OCI-LY7 (cell line): ENCODE data around the gene HS6ST3. TPM values are rescaled to one million over a fixed set of nuclear protein-coding genes. Genes with fewer than 3 reads are reported as not detected.

Experiments used
- BruUV-seq: library from RNA; stranded (reverse); fragments of 400-500 nt; replicated peaks from 2 replicates; lab custom pipeline; 2021; lab: Mats Ljungman, UMichigan
- CTCF ChIA-PET: fragments of 300-600 bp; sonication (Branson Sonifier 250); formaldehyde crosslinking; loops from one replicate; lab custom pipeline; 2022; ENCODE audit warnings: antibody characterized with exemption; ENCODE audit not compliant: unreplicated experiment; lab: Charles Lee
- POLR2A ChIA-PET: fragments of 300-600 bp; sonication (Branson Sonifier 250); formaldehyde crosslinking; loops from one replicate; lab custom pipeline; 2022; ENCODE audit warnings: antibody characterized with exemption; lab: Charles Lee
- DNase-seq: peaks from one replicate; pipeline ENCODE4 v3.0.0-alpha.2; 2015; ENCODE audit warnings: low spot score
- H2AFZ ChIP-seq: fragments of 200-600 bp; sonication (generic), shearing (Covaris generic); 2 replicates; pipeline ENCODE4 v1.6.1; 2014; ENCODE audit warnings: mild to moderate bottlenecking, antibody characterized with exemption, low read length, moderate library complexity
- H3K27ac ChIP-seq: fragments of 200-600 bp; sonication (generic); 2 replicates; pipeline ENCODE4 v1.5.1; 2014; ENCODE audit warnings: mixed run types, low read depth, mild to moderate bottlenecking, moderate library complexity, low read length, inconsistent platforms; ENCODE audit not compliant: poor library complexity, severe bottlenecking
- H3K36me3 ChIP-seq: fragments of 200-600 bp; sonication (generic); 2 replicates; pipeline ENCODE4 v1.6.1; 2014; ENCODE audit warnings: mild to moderate bottlenecking, antibody characterized with exemption, low read length, moderate library complexity, mixed read lengths; ENCODE audit not compliant: insufficient read depth
- H3K4me1 ChIP-seq: fragments of 200-600 bp; sonication (generic); 2 replicates; pipeline ENCODE4 v1.5.1; 2014; ENCODE audit warnings: mild to moderate bottlenecking, low read length; ENCODE audit not compliant: insufficient read depth, poor library complexity, severe bottlenecking
- H3K4me2 ChIP-seq: fragments of 200-600 bp; sonication (generic); 2 replicates; pipeline ENCODE4 v1.6.1; 2014; ENCODE audit warnings: mild to moderate bottlenecking, low read length
- H3K4me3 ChIP-seq: fragments of 200-600 bp; sonication (generic); 2 replicates; pipeline ENCODE4 v1.5.1; 2014; ENCODE audit warnings: mild to moderate bottlenecking, low read depth, low read length; ENCODE audit not compliant: poor library complexity, severe bottlenecking
- H3K79me2 ChIP-seq: fragments of 200-600 bp; sonication (generic); 2 replicates; pipeline ENCODE4 v1.6.1; 2016; ENCODE audit warnings: low read depth, mild to moderate bottlenecking, low read length, moderate library complexity, mixed read lengths; ENCODE audit not compliant: insufficient read depth
- H3K9me2 ChIP-seq: fragments of 200-600 bp; sonication (generic); 2 replicates; pipeline ENCODE4 v1.6.1; 2016; ENCODE audit warnings: mild to moderate bottlenecking, low read length, mixed read lengths; ENCODE audit not compliant: insufficient read depth
- H3K9me3 ChIP-seq: fragments of 200-600 bp; sonication (generic); 2 replicates; pipeline ENCODE4 v1.6.1; 2014; ENCODE audit warnings: mild to moderate bottlenecking, mixed run types, low read length, mixed read lengths
- H4K20me1 ChIP-seq: fragments of 200-600 bp; sonication (generic); 2 replicates; pipeline ENCODE4 v1.6.1; 2014; ENCODE audit warnings: mild to moderate bottlenecking, antibody characterized with exemption, low read length, moderate library complexity, mixed read lengths; ENCODE audit not compliant: insufficient read depth
- EZH2phosphoT487 ChIP-seq: fragments of 200-600 bp; sonication (generic); IDR thresholded peaks from 2 replicates; pipeline ENCODE4 v1.6.1; 2018; ENCODE audit warnings: low read depth, borderline replicate concordance, mild to moderate bottlenecking, mixed run types, antibody characterized with exemption, low read length, moderate library complexity, mixed read lengths
- intact Hi-C: fragments of 100-400 bp; cut with micrococcal nuclease; formaldehyde crosslinking; loops from one replicate; pipeline ENCODE4 v1.10.0; 2022; ENCODE audit not compliant: unreplicated experiment
- total RNA-seq, 2 experiments: library from RNA; depleted of rRNA in 1 of 2; stranded (reverse); fragments of >200 nt in 1 of 2; shearing (Covaris generic) in 1 of 2; gene quantifications; 2 replicates each; pipeline ENCODE4 v1.2.3, GENCODE V29; 2014 to 2022
- TF ChIP-seq, protein P1 (sequence below): fragments of 200-600 bp; sonication (generic); conservative IDR thresholded peaks from 2 replicates; pipeline ENCODE4 v1.5.1; 2014; ENCODE audit warnings: mild to moderate bottlenecking, antibody characterized with exemption, low read length, moderate library complexity, mixed read lengths

HS6ST3 gene
- total RNA-seq, 2 experiments from 2014 or later = not detected

DNA sequence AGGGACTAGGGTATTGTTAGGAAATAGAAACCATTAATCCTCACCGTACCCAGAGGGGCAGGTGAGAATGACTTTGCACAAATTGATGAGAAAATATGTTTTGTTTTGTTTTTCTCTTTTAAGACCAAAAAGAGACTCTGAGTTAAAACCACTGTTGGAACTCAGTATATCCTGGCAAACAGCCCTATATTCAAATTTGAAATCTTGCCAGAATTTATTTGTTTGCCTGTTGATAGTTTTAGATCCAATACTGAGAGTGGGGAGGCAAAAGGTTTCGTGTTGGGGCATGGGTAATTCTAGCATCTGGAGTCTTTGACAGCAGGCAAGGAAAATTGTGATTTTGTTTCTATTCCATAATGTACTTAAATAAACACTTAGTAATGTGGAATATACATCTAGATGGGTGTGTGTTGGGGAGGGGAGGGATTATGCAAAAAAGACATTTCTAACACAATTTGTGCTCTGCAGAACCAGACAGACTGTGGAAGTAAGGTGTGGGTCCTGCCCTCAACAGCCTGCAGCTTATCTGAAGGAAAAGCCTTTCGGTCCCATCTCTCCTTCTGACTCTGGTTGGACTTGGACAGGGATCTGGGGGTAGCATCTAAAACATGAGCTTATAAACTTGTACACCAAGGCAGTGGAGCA is 713.7 kb downstream of the HS6ST3 start:
- Histone ChIP-seq H3K4me3 (no peak overlapping the region), H3K4me2 (no peak overlapping the region), H3K9me3 (no peaks in the 10 kb centered on the region), H3K36me3 (no peaks in the 10 kb centered on the region), H4K20me1 (no peaks in the 10 kb centered on the region), H2AFZ (no peak overlapping the region), H3K79me2 (no peaks in the 10 kb centered on the region), H3K9me2 (no peaks in the 10 kb centered on the region), H3K4me1 (no peaks in the 10 kb centered on the region), H3K27ac (no peak overlapping the region)
- POLR2A ChIA-PET = no interaction called here
- intact Hi-C loops = no loop called here
- DNase-seq = no peak
- CTCF ChIA-PET = no interaction called here
- BruUV-seq = no TSS peak
- TF ChIP-seq, protein P1, sequence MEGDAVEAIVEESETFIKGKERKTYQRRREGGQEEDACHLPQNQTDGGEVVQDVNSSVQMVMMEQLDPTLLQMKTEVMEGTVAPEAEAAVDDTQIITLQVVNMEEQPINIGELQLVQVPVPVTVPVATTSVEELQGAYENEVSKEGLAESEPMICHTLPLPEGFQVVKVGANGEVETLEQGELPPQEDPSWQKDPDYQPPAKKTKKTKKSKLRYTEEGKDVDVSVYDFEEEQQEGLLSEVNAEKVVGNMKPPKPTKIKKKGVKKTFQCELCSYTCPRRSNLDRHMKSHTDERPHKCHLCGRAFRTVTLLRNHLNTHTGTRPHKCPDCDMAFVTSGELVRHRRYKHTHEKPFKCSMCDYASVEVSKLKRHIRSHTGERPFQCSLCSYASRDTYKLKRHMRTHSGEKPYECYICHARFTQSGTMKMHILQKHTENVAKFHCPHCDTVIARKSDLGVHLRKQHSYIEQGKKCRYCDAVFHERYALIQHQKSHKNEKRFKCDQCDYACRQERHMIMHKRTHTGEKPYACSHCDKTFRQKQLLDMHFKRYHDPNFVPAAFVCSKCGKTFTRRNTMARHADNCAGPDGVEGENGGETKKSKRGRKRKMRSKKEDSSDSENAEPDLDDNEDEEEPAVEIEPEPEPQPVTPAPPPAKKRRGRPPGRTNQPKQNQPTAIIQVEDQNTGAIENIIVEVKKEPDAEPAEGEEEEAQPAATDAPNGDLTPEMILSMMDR = no peak
- TF ChIP-seq EZH2phosphoT487 = no peak

DNA sequence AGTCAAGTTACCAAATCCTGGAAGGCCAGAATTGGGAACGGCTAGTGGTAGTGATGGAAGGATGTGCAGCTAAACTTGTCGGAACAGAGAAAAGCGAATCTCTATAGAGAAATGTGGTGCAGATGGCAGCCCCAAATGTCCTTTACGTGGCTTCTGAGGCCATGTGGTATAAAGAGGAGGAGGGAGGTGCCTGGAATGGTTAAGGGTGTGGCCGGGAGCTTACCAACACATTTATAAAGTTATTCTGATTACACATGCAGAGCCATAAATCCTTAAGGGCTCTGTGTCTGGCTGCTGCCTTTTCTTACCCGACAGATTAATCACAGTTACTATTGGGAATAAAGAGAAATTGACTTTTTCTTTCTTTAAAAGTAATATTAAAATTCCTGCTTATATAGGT is 714.3 kb downstream of the HS6ST3 start:
- Histone ChIP-seq H3K9me2 (no peaks in the 10 kb centered on the region), H3K4me2 (no peak overlapping the region), H2AFZ (no peak overlapping the region), H3K27ac (no peak overlapping the region), H3K36me3 (no peaks in the 10 kb centered on the region), H3K9me3 (no peaks in the 10 kb centered on the region), H4K20me1 (no peaks in the 10 kb centered on the region), H3K4me3 (no peak overlapping the region), H3K4me1 (no peaks in the 10 kb centered on the region), H3K79me2 (no peaks in the 10 kb centered on the region)
- intact Hi-C loops = no loop called here
- ChIA-PET CTCF (no interaction called here), POLR2A (no interaction called here)
- DNase-seq = no peak
- no TSS peak for BruUV-seq
- TF ChIP-seq, protein P1 = no peak
- no peak for TF ChIP-seq EZH2phosphoT487

DNA sequence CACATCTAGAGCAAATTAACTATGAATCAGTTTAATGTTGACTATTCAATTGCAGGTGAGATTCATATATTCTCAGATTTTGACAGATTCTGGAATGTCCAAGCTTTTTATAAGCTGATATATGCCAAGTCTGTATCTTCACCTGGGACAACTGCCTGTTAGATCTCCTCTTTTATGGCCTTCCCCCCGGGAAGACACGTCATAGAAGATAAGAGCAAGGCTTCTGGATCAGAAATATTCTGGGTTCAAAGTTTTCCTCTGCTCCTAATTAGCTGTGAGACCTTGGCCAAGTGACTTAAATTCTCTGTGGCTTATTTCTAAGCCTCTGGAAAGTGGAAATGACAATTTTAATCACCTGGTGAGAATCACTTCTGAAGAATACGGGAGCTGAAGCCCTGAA is 716.8 kb downstream of the HS6ST3 start:
- CTCF ChIA-PET = no interaction called here
- no peaks in the 10 kb centered on the region for H3K9me3 ChIP-seq

More for the DNA sequence above, 716.8 kb downstream of the HS6ST3 start:
- no peak overlapping the region for H3K4me3 ChIP-seq
- H3K36me3 ChIP-seq = no peaks in the 10 kb centered on the region
- H3K27ac ChIP-seq = no peak overlapping the region
- BruUV-seq = no TSS peak
- intact Hi-C loops = no loop called here
- no peak overlapping the region for H2AFZ ChIP-seq
- DNase-seq = no peak
- H3K4me2 ChIP-seq = no peak overlapping the region
- TF ChIP-seq, protein P1 = no peak
- no peak for TF ChIP-seq EZH2phosphoT487
- POLR2A ChIA-PET = no interaction called here
- no peaks in the 10 kb centered on the region for H3K79me2 ChIP-seq
- H3K4me1 ChIP-seq = no peaks in the 10 kb centered on the region
- H4K20me1 ChIP-seq = no peaks in the 10 kb centered on the region
- H3K9me2 ChIP-seq = no peaks in the 10 kb centered on the region
